AG09309 (cell line): Measurements from ENCODE around the gene TNFRSF4.
"Not testable (repeated sequence)": the region's sequence is repeated elsewhere in the genome, so short reads cannot be mapped to it uniquely, and the experiment has no call there.

ENCODE experiments used
- DNase-seq: peaks from one replicate; pipeline ENCODE4 v3.0.0-alpha.2; 2010; ENCODE audit warnings: low read depth
- H3K4me3 ChIP-seq: 2 replicates; pipeline ENCODE4 v1.5.1; 2011; ENCODE audit warnings: mild to moderate bottlenecking, low read depth, low read length, moderate library complexity; ENCODE audit not compliant: control insufficient read depth
- TF ChIP-seq, protein P1 (sequence below): IDR thresholded peaks from 2 replicates; pipeline ENCODE4 v1.5.1; 2011; ENCODE audit warnings: mild to moderate bottlenecking, low read depth, low read length, inconsistent platforms; ENCODE audit not compliant: insufficient read depth, control insufficient read depth; ENCODE audit errors: missing control alignments

Gene TNFRSF4

GRCh38 chr1:1253314-1253713, 39.4 kb upstream of the TNFRSF4 start:
- no peak for DNase-seq
- TF ChIP-seq, protein P1, sequence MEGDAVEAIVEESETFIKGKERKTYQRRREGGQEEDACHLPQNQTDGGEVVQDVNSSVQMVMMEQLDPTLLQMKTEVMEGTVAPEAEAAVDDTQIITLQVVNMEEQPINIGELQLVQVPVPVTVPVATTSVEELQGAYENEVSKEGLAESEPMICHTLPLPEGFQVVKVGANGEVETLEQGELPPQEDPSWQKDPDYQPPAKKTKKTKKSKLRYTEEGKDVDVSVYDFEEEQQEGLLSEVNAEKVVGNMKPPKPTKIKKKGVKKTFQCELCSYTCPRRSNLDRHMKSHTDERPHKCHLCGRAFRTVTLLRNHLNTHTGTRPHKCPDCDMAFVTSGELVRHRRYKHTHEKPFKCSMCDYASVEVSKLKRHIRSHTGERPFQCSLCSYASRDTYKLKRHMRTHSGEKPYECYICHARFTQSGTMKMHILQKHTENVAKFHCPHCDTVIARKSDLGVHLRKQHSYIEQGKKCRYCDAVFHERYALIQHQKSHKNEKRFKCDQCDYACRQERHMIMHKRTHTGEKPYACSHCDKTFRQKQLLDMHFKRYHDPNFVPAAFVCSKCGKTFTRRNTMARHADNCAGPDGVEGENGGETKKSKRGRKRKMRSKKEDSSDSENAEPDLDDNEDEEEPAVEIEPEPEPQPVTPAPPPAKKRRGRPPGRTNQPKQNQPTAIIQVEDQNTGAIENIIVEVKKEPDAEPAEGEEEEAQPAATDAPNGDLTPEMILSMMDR = no peak
- no peak overlapping the region for H3K4me3 ChIP-seq

GRCh38 chr1:1250786-1251284, 36.9 kb upstream of the TNFRSF4 start:
- H3K4me3 ChIP-seq = no peak overlapping the region
- TF ChIP-seq, protein P1 = no peak
- no peak for DNase-seq

- H3K4me3 ChIP-seq, DNase-seq: not testable (repeated sequence)
Observed at GRCh38 chr1:1248009-1248913, 34.3 kb upstream of the TNFRSF4 start.

DNA sequence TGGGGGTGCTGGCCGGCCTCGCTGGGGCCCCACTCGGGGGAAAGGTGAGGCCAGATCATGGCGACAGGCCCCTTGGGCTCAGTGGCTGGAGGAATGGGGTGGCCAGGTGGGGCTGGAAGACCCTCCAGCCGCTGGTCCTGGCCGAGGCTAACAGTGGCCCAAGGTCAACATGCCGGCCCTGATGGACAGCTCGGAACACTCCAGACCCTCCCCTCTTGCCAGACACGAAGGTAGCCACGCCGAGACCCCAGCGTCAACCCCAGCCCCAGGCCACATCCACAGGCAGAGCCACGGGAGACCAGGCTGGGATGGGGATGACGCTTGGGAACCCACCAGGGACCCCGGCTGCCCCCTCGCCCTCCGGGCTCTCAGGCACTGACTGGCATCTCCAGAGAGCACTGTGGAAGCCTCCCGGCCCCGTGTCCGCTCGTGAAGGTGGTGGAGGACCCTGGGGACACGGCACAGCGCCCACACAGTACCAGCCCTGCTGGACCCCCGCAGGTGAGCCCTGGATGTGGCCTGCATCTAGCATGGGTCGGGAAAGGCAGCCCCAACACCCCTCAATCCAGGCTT, 33.5 kb upstream of the TNFRSF4 start:
- TF ChIP-seq, protein P1 = no peak
- no peak for DNase-seq
- H3K4me3 ChIP-seq = no peak overlapping the region

- no peak within 1 kb of the TSS for H3K4me3 ChIP-seq
- no peak for DNase-seq
- TF ChIP-seq, protein P1 = no peak
Observed at GRCh38 chr1:1246577-1247340, 32.8 kb upstream of the TNFRSF4 start, which contains the start of gene C1QTNF12. Gene C1QTNF12, minus strand, starts transcription at chr1:1246722. Its CDS starts 32 bp downstream, at chr1:1246690.

GRCh38 chr1:1245817-1246576, 32.0 kb upstream of the TNFRSF4 start:
- TF ChIP-seq, protein P1 = no peak
- no peak overlapping the region for H3K4me3 ChIP-seq
- no peak for DNase-seq
